22Rv1 (cell line): ENCODE measurements around the gene WNK2.

ENCODE experiments used
- H3K27ac ChIP-seq: fragments of 450-650 bp; 2 replicates; pipeline ENCODE4 v1.5.1; 2017
- ZFX ChIP-seq: fragments of 450-650 bp; IDR thresholded peaks from 2 replicates; pipeline ENCODE4 v1.6.1; 2017; ENCODE audit warnings: antibody characterized with exemption, borderline replicate concordance
- TF ChIP-seq, protein P1 (sequence below): fragments of 450-650 bp; IDR thresholded peaks from 2 replicates; pipeline ENCODE4 v1.5.1; 2017; ENCODE audit warnings: mild to moderate bottlenecking

Gene WNK2

DNA sequence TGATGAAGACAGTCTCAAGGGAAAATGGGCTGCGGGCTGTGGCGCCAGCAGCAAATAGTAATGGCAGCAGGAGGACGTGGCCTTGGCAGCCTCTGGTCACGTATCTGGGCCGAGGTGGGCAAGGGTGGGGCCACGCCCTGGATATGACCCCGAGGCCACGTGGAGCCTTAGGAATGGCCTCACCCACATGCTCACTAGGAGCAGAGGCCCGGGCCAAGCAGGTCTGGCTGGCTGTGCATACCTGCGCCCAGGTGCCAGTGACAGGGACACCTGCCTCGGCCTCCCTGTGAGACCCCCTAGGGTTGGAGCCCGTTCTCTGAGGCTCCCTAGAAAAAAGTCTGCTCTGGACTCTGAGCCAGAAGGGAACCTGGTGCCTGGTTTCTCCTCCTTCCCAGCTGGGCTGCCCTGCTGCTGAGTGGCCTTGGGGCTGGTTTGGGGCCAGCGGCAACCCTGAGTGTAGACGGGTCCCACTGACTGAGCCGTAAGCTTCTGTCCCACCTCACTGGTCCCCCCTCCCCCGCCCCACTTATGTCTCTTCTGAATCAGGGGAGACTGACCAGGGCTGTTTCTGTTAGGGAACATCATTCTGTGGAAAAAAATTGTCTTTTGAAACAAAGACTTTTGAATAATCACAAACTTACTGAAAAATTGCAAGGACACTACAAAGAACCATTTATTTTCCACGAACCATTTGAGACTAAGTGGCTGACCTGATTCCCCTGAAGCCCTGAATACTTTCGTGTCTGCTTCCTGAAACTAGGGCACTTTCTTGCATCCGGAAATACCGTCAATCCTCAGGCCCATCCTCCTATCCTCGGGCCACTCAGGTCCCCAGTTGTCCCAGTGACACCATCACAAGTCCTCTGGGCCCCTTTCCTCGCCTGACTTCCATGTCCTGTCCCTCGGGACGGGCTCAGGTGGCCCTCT, 60.8 kb downstream of the WNK2 start:
- no peak for TF ChIP-seq ZFX
- TF ChIP-seq, protein P1, sequence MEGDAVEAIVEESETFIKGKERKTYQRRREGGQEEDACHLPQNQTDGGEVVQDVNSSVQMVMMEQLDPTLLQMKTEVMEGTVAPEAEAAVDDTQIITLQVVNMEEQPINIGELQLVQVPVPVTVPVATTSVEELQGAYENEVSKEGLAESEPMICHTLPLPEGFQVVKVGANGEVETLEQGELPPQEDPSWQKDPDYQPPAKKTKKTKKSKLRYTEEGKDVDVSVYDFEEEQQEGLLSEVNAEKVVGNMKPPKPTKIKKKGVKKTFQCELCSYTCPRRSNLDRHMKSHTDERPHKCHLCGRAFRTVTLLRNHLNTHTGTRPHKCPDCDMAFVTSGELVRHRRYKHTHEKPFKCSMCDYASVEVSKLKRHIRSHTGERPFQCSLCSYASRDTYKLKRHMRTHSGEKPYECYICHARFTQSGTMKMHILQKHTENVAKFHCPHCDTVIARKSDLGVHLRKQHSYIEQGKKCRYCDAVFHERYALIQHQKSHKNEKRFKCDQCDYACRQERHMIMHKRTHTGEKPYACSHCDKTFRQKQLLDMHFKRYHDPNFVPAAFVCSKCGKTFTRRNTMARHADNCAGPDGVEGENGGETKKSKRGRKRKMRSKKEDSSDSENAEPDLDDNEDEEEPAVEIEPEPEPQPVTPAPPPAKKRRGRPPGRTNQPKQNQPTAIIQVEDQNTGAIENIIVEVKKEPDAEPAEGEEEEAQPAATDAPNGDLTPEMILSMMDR: no peak
- H3K27ac ChIP-seq: no peak overlapping the region

DNA sequence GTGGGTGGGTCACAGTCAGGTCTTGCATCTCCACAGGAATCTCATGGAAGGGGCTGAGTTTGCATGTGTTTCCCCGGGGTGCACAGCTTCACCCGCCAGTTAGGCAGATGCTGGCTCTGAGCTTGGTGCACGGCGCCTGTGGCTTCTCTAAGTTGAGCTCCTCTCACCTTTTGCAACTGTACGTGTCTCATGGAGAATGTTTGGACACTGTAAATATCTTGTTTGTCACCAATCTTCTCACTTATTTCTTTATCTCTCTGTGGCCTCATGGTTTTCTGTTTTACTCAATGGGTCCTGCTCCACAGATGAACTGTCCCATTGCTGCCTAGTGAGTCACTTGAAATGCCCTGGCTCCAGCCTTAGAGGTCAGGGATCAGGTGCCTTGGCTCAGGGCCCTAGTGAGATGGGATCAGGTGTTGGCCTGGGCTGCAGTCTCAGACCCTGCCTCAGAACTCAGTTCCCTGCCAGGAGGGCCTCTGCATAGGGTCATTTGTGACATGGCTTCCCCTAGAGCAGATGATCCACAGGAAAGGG, 61.6 kb downstream of the WNK2 start:
- no peak overlapping the region for H3K27ac ChIP-seq
- no peak for TF ChIP-seq ZFX
- TF ChIP-seq, protein P1: no peak

DNA sequence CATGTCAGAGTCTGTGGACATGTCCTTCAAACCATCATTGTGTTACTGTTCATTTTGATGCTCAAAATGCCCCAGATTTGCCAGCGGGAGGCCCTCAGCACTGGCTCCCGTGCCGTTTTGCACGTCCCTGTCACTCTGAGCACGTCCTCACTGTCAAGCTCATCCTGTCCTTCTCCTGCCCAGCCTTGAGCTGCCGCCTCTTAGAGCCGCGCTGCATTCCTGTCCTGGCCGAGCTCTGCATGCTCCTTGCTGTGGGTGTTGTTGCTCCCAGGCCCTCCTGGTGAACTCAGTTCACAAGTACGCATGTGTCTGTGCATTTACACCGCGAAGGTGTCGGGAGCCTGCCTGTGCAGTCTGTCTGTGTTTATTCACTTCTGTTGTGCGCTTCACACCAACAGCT, 62.2 kb downstream of the WNK2 start:
- no peak for TF ChIP-seq ZFX
- TF ChIP-seq, protein P1: no peak
- no peak overlapping the region for H3K27ac ChIP-seq

DNA sequence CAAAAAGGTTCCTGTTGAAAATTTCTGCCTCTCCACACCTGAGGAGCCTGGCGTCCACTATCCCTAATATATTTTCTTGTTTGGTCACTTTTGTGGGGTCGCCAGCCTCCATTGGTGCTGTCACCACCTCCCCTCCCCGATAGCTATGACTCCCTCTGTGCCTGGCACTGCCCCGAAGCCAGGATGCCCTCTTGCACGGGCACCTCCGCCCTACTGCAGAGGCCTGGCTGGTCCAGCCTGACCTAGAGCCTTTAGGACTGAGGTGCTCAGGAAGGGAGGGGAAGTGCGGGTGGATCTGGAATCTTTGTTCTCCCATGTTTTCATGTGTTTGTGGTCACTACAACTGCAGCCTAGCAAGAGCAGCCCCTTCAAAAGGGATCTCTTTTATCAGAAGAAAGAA, 62.6 kb downstream of the WNK2 start:
- no peak overlapping the region for H3K27ac ChIP-seq
- TF ChIP-seq, protein P1: no peak
- no peak for TF ChIP-seq ZFX

DNA sequence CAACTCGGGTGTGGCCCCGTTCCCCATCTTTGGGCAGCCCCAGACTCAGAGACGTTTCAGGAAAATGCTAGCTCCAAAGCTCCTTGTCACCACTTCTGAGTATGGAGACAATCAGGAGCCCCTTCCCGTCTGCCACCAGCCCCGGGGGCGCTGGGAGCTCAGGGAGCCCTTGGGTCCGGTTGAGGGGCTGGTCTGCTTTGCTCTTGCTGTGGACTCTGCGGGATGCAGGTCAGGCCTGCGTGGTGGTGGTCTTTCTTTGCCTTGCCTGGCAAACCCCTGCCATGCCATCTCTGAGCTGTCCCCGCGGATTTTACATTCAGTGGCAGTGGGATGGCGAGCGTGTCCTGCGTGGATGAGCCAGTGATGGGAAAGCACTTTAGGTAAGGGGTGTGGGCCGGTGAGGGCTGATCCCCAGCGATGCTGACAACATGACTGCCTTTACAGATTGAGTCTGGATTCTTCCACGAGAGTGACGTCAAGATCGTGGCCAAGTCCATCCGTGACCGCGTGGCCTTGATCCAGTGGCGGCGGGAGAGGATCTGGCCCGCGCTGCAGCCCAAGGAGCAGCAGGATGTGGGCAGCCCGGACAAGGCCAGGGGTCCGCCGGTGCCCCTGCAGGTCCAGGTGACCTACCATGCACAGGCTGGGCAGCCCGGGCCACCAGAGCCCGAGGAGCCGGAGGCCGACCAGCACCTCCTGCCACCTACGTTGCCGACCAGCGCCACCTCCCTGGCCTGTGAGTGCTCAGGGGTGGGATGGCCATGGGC, 63.3 kb downstream of the WNK2 start:
- TF ChIP-seq ZFX: no peak
- TF ChIP-seq, protein P1: no peak
- H3K27ac ChIP-seq: no peak overlapping the region

DNA sequence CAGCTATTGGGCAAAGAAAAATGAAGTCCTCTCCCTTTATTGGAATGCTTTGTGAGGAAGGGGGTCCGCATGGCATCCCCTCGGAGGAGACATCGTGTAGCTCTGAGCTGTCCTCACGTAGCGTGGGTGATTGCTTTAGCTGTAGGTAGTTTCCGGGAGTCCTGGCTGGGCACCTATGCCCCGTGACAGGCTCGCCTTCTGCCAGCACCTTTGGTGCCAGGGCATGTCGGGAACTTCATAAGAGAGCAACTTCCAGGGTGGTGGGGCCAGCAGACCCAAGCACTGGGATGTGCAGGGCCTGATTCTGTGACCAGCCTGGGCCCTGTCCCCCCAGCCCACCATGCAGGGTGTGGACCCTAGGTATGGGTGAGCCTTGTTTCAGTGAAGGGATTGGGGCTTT, 64.0 kb downstream of the WNK2 start:
- no peak for TF ChIP-seq ZFX
- TF ChIP-seq, protein P1: no peak
- no peak overlapping the region for H3K27ac ChIP-seq
